Fibroblast of skin of scalp (primary cell): ENCODE measurements around the gene SLFN12L. TPM values are rescaled to one million over a fixed set of nuclear protein-coding genes. Genes with fewer than 3 reads are reported as not detected.
"Not testable (repeated sequence)": the region's sequence is repeated elsewhere in the genome, so short reads cannot be mapped to it uniquely, and the experiment has no call there.

Experiments used
- DNase-seq: peaks from one replicate; pipeline ENCODE4 v3.0.0-alpha.2; 2013
- polyA plus RNA-seq, 2 experiments: library from polyadenylated mRNA; unstranded; fragments of 120-200 nt; gene quantifications; one replicate each; pipeline ENCODE4 v1.2.1, GENCODE V29; 2013; ENCODE audit not compliant: insufficient read length in 2 of 2

The SLFN12L gene
- not detected for polyA plus RNA-seq (2013, experiment 1 of 2; ENCODE audit: insufficient read length)
- not detected for polyA plus RNA-seq (2013, experiment 2 of 2; ENCODE audit: insufficient read length)

DNA sequence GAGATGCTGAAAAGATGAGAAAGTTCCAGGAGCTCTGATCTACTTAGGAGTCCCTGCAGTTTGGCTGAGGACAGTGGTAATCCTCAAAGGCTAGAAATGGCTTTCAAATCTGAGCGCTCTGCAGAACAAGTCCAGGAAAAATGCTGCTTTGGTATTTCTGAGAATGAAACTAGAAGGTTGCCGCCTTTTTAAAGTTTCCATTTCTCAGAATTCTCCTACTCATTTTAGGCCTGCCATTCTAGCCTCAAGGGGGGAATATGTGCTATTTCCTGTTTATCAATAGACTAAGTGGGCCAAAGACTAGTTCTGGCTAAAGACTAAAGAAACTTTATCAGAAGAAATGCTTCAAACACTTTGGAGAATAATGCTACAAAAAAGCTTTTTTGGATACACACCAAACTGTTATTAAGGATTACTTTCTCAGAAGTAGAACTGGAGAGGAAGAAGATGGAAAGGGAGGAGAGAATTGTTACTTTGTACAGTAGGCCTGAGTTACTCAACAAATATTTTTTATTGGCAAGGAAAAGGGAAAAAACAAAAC is at the start of gene SLFN12L:
Gene SLFN12L, minus strand, starts transcription at position 78 of the 541 bp plus-strand sequence. CDS start 15,314 bp downstream, outside the sequence.
- no peak for DNase-seq

DNA sequence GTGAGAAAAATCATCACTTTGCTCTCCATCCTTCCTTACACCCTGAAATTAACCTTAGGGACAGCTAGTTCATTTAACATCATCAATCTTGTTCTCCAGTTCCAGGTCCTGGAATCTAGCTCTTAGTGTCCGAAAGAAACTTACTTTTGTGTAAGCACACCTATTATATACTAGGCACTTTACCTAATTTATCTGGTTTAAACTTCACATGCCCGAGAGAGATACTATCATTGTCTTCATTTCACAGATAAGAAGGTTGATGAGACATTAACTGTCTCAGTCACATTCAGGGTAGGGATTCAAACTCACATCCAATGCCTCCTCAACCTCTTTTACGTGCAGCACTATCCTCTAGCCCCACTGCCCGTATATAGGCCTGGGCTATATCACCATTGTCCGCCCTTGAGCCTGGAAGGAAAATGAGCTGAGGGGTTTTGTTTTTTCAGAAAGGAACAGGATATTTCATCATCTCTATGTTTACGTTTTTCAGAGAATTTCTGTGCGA is 49.1 kb upstream of the SLFN12L start:
- no peak for DNase-seq

DNA sequence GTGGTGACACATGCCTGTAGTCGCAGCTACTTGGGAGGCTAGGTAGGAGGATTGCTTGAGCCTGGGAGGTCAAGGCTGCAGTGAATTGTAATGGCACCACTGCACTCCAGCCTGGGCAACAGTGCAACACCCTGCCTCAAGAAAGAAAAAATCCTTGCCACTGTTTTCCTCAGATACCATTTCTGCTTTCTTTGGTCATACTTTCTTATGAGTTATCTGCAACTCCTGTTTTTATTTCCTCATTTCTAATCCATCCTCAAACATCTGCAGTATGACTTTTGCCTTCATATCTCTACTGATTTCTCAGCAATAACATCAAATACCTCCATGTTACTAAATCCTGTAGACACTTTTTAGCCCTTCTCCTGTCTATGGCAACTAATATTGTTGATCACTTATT is 46.6 kb upstream of the SLFN12L start:
- DNase-seq: no peak

DNA sequence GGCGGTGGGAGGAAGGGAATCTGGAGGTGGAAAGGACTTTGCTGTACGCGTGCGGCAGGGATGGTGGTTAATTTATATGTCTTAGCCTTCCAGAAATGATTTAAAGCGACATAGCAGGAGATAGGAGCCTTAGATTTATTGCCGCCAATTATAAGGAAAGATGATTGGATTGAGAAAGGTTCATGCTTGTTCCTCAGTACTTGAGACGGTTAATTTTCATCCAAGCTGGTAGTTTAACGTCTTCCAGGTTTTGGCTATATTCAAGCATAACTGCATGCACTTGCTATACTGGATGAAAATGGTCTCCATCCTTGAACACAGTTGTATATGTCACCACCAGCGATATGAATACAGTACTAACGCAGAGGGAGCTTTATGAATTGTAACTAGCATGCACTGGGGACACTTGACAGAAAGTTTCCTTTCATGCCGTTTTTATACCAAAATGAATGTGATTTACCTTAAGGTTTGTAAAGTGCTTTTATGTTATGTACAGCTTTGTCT is 41.5 kb upstream of the SLFN12L start:
- no peak for DNase-seq

DNA sequence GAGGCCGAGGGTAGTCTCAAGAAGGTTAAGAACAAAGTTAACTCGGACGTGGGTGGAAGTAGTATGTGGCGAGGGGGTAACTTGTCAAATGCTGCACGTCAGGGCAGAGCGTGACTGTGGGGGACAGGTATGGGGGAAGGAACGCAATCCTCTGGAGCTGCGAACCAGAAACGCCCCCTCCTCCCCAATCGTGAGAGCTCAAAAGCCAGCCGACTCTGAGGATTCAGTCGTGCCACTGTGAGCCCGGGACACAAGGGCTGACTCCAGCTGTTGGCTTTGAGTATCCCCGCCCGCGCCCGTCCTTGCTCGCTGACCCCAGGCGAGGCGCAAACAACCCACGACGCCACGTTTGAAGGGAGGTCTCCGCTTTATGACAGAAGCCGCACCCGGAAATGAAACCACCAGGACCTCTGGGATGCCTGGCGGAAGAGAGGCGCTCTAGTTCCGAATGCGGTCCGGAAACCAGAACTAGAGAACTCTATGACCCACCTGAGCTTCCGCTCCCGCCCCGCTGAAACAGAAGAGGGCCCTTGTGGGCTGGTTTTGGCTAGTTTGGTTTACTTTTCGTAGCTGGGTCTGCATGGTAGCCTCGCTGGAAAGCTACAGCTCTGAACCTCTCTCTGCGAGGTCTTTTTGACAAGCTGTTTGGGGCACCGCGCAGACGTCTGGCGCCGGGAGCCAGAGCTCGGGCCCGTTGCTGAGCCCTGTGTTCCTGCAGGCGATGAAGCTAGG is 40.9 kb upstream of the SLFN12L start, which contains the start of gene PEX12:
Gene PEX12, minus strand, starts transcription at position 375 of the 732 bp plus-strand sequence. CDS start 550 bp downstream, outside the sequence.
- peak; percentile 91 for DNase-seq

DNA sequence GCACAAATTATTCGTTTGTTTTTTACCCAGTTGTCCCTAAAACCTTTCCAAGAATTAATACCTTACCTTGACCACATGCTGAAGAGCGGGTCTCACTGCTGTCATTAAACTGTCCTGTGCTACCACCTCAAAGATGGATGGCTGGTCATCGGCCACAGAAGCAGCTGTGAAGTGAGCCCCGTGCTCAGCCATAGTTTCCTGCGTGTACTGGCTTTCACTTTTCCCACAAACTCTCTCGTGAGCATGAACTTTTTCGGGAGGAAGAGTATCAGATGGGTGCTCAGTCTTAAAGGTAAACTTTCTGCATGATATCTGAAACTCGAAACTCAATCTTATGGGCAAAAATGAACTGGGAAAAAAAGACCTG is 40.3 kb upstream of the SLFN12L start:
- DNase-seq: no peak

DNA sequence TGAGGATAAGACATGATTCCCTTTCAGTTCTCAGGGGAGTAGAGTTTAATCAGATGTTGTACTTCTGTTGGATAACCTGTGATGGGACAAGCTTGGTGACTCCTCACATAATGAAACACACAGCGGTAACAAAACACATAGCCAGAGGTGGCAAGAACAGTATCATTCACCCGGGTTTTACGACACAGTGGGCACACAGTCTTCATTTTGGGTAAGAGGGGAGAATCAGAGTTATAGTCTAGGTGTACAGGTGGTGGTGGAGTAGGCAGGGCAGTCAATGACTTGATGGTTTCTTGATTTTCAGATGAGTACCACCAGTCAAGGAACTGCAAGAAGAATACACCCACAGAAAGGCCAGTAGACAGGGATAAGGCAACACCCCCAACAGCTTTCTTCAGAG is 38.3 kb upstream of the SLFN12L start:
- DNase-seq: no peak

DNA sequence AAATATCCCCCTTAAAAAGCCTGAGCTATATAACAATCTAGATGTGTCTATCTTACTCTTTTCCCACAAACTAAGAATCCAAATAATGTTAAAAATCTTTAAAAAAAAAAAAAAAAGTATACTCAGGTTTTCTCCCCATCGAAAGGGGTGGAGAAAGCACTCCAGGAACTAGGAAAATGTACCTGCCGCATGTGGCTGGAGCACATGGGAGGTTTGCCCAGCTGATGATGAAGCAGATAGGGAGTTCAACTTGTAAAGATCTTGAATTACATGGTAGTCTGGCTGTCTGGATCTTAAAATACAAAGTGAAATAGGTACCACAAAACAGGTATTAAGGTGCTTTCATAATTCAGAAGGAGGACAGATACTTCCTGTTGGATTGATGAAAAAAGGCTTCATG is 31.9 kb upstream of the SLFN12L start:
- DNase-seq: no peak

DNA sequence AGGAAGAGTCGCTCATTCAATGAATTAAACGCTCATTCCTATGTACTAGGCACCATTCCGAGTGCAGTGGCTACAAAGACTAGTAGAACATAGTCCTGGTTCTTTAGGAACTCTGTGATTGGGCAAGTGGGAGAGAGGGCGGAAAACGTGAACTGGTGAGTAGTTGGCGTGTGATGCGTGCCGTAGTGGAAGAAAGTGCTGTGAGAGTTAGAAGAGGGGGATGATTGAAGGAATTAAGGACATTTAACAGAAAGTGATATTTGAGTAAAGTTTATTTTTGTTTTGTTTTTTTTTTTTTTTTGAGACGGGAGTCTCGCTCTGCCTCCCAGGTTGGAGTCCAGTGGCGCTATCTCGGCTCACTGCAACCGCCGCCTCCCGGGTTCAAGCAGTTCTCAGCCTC is 31.1 kb upstream of the SLFN12L start:
- DNase-seq: peak; percentile 31

DNA sequence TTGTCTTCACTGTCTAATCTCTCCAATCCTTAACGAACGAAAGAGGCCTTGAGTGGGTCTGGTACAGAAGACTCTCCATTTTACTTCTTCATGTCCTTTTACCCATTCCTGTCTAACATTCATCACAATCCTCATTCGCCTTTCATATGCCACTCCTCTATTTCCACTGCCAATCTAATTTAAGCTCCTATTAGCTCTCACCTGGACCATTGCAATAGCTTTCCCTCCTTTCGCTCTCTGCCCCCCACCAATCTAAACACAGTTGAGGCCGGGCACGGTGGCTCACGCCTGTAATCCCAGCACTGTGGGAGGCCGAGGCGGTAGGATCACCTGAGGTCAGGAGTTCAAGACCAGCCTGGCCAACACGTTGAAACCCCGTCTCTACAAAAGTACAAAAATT is 29.5 kb upstream of the SLFN12L start:
- no peak for DNase-seq

DNA sequence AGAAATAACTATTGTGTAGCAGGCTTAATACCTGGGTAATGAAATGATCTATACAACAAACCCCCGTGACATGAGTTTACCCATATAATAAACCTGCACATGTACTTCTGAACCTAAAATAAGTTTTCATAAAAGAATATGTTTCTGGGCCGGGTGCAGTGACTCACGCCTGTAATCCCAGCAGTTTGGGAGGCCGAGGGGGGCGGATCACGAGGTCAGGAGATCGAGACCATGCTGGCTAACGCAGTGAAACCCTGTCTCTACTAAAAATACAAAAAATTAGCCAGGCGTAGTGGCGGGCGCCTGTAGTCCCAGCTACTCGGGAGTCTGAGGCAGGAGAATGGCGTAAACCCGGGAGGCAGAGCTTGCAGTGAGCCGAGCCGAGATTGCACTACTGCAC is 25.7 kb upstream of the SLFN12L start:
- DNase-seq: not testable (repeated sequence)

DNA sequence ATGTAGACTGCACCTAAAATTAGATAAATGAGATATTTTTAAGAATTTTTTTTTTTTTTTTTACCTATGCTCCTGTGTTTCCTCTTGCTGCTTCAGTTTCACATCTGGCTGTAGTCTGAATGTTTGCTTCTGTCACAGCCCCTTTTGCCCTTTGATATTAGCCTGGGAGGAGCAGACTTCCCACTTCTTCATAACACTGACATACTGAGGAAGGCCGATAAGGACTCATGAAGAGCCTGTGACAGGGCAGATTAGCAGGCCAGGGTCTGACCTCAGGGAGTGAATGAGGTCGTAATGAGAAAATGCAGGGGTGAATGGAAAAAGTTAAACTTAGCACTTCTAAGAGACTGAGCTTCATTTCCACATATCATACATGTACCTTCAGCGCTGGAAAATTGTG is 23.2 kb upstream of the SLFN12L start, which contains the start of gene SLFN14:
Gene SLFN14, minus strand, starts transcription at position 117 of the 400 bp plus-strand sequence. CDS start 2,757 bp downstream, outside the sequence.
- DNase-seq: no peak

DNA sequence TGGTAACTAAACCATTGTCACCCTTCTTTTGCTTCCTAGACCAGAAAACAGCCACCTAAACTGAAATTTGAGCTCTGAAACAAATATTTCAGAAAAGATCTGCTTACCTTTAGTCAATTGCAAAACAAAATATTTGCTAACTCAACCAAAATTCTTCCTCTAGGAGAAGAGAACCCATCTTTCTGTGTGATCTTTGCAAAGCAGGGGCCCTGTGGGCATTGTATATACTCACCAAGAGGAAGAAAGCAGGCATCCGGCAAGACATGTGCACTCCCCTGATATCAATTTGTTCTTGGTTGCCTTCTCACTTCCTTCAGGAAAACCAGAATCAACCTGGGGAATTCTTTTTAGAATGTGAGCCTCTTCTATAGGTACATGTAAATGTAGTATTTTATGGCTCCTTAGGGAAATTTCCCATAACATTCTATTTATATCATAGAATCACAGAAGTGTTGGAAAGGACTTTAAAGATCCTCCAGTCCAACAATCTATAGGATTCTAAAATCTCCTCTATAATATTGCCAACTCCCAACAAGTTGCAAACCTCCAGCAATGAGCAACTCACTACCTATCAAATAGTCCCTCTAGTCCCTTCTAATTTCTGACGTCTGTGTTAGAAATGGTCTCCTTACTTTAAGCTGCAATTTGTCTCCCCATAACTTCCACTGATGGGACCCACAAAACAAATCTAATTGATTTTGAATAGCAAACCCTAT is 22.2 kb upstream of the SLFN12L start:
- DNase-seq: no peak

DNA sequence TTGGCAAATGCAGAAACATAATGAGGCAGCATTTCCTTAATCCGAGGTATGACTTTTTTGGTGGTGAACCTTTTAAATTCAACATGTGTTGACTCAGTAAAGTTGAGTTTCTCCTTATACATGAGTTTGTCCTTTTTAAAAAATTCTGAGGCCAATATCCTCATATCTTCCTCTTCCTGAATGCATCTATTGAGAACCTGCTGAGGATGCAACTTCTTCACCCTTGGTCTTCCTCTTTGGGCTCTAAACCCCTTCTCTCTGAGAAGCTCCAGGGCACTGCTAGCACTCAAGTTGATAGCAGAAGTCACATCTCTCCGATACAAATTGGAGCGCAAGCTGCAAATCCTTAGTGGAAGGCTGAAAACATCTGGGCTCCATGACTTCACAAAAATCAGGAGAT is 19.9 kb upstream of the SLFN12L start:
- DNase-seq: no peak

DNA sequence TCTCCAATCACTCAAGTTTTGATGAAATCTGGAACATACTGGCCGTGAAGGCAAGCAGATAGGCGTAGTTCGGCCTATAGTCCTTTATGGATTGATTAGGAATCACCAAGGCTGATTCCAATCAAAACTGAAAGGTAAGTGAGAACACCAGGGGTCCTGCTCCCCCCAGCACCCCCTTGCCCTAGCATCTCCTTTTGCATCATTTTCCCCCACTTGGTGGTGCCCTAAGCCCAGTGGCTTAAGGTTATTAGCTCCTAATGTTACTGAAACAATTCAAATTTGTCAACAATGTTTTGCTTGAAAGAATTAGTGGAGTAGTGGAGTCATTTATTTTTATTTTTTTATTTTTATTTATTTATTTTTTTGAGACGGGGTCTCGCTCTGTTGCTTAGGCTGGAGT is 18.2 kb upstream of the SLFN12L start:
- no peak for DNase-seq

DNA sequence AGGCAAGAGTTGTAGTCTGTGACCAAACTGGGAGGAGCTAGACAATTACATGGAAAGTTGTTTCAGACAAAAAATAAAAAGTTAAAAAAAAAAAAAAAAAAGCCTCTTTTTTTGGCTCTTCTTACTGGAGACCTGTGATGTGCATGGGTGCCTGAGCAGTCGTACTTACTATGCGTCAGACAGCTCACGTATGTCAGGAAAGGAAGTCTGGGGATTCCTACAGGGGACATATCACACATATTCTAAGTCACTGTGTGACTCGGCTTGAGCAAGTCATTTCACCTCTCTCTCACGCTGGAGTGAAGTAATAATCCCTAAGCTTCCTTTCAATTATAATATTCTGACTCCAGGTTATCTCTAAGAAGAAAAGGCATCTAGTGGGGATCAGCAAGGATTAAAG is 17.2 kb upstream of the SLFN12L start:
- DNase-seq: no peak

DNA sequence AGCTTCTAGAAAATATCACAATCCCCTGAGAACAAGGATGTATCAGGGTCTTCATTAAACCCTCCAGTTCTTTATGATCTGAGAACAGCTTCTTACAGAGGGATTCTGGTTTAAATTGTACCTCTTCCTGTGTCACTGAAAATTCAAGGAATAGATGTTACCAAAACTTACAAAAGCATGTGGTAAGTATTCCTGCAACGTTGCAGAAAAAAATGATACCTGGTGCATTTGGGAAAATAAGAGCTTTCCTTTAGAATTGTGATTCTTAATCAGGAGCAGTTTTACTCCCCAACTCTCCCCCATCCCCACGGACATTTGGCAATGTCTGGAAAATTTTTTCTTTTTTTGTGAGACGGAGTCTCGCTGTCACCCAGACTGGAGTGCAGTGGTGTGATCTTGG is 15.8 kb upstream of the SLFN12L start:
- DNase-seq: no peak

DNA sequence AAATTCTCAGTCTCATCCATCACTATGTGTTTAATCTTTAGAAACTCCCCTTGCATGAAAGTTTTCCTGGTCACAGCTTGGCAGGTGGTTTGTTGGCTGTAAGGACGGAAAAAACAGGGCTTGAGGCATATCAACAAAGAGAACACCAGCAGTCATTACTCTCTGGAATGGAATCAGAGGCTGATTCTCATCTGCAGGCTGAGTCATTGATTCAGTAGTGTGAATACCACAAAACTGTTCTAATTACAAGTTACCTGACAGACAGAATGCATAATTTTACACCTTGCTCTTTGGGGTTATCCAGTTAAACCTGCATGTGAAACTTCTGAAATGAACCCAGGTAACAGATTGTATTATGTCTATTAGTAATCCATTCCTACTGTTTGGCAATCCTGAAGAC is 11.5 kb upstream of the SLFN12L start:
- DNase-seq: no peak

DNA sequence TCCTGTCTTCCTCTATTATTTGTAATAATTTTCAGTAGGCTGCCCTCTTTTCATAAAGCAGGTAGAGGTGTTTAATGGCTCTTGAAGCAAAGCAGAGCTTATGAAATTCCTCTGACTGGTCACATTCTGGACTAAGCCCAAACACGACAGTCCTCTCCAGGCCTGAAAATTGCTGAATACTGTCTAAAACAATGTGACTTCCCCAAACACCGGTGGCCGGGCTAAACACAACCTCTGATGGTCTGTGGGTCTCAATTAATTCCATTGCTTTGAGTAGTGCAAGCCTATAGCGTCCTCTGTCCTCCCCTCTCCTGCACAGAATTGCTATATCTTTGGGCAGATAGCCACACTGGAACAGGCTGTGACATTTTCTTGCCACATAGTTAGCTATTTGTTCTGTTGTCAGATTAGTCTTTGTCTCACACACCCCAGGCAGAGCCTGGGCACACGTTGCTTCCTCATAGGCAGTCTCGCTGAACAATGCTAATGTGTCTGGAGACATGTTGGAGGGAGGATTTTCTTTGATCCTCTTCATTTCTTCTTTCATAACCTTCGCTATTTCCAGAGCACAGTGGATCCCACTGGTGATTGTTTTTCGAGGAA is 10.8 kb upstream of the SLFN12L start:
- DNase-seq: no peak

DNA sequence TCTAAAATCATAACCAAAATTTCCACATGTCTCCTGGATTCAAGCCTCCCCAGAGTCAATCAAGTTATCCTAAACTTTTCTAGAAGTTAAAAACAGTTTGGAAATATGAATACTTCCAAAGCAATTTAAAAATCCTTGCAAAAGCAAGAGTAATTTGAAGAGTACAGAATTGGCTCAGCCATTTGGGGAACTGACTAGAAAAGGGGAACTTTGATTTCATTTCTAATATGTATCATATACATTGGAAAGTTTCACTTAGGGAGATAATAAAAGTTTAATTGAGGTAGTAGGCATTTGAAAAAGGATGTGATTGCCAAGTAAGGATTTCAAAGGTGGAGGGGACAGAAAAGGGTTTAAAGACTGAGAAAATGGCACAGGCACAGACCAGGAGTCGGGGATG is 9.0 kb upstream of the SLFN12L start:
- no peak for DNase-seq

DNA sequence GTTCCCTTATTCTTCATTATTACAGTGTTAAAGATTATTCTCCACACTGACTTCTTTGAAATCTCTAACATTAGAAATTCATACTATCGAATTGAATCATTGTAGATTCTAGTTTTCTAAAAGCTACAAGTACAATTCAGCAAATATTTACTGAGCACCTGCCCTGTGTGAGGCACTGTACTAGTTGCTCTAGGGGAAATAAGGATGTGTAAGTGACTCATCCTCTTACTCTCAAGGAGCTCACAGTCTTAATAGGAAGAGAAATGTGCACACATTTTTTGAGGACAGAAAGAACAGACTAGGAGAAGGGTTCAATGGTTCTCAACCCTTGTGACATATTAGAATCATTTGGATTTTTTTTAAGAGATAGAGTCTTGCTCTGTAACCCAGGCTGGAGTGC is 7.7 kb upstream of the SLFN12L start:
- DNase-seq: no peak

DNA sequence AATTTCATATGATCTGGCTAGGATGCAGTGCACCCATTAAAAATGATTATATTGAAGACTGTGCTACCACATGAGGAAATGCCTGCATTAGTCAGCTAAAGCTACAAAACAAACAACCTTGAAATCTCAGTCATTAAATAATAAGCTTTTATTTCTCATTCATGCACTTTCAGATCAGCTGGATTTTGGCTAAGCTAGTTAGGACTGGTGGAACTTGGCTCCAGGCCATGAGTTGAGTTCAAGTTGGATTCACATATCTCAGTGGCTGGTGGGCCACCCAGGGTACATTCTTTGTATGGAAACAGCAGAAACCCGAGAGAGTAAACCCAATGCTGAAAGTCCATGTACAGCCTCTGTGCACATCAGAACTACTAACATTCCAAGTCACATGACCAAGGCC is 6.4 kb upstream of the SLFN12L start:
- peak; percentile 19 for DNase-seq

DNA sequence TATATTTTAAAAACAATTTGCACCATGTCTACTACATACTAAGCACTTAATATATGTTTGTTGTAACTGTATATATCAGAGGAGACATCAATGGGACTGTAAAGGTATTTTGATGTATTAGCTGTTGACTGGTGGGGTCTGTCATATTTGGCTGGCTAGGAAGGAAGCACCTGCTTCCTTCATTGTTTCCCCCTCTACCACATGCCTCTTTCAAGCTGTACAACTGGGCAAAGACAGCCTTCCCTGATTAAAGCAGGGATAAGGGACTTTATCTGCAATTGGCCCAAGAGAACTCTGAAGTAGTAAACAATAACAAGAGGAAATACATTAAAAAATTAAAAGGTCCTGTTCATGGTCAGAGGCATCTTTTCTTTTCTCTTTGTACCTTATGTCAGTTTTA is 5.5 kb upstream of the SLFN12L start:
- DNase-seq: no peak
